ENCODE measurements around the gene GRM1. TPM values are rescaled to one million over a fixed set of nuclear protein-coding genes. Genes with fewer than 3 reads are reported as not detected.

The GRM1 gene
- total RNA-seq, 1 donor from 2014 or later: under 0.01 TPM

GRCh38 chr6:146297815-146298214 is 269.0 kb downstream of the GRM1 start:
- Histone ChIP-seq H3K4me3 (ENCODE audit: low read depth, low read length) (no peak overlapping the region), H3K27me3 (ENCODE audit: control insufficient read depth, insufficient read depth, low read length) (no peaks in the 10 kb centered on the region), H3K36me3 (ENCODE audit: control insufficient read depth, insufficient read depth, low read length) (no peaks in the 10 kb centered on the region)
- no peak for DNase-seq (ENCODE audit: low read depth)
- TF ChIP-seq CTCF (IDR thresholded peaks at IDR 0.05; ENCODE audit: insufficient read depth, low read length, poor library complexity, severe bottlenecking): no peak

- TF ChIP-seq CTCF (IDR thresholded peaks at IDR 0.05; ENCODE audit: insufficient read depth, low read length, poor library complexity, severe bottlenecking): no peak
- Histone ChIP-seq H3K4me3 (ENCODE audit: low read depth, low read length) (no peak overlapping the region), H3K36me3 (ENCODE audit: control insufficient read depth, insufficient read depth, low read length) (no peaks in the 10 kb centered on the region), H3K27me3 (ENCODE audit: control insufficient read depth, insufficient read depth, low read length) (no peaks in the 10 kb centered on the region)
- no peak for DNase-seq (ENCODE audit: low read depth)
Measured at GRCh38 chr6:146300521-146300920, 271.7 kb downstream of the GRM1 start.

GRCh38 chr6:146301764-146302163 is 272.9 kb downstream of the GRM1 start:
- Histone ChIP-seq H3K27me3 (ENCODE audit: control insufficient read depth, insufficient read depth, low read length) (no peaks in the 10 kb centered on the region), H3K4me3 (ENCODE audit: low read depth, low read length) (no peak overlapping the region), H3K36me3 (ENCODE audit: control insufficient read depth, insufficient read depth, low read length) (no peaks in the 10 kb centered on the region)
- DNase-seq (ENCODE audit: low read depth): no peak
- TF ChIP-seq CTCF (IDR thresholded peaks at IDR 0.05; ENCODE audit: insufficient read depth, low read length, poor library complexity, severe bottlenecking): no peak

GRCh38 chr6:146302994-146303393 is 274.1 kb downstream of the GRM1 start:
- H3K27me3 ChIP-seq (ENCODE audit: control insufficient read depth, insufficient read depth, low read length): no peaks in the 10 kb centered on the region
- no peak overlapping the region for H3K4me3 ChIP-seq (ENCODE audit: low read depth, low read length)
- DNase-seq (ENCODE audit: low read depth): no peak
- no peaks in the 10 kb centered on the region for H3K36me3 ChIP-seq (ENCODE audit: control insufficient read depth, insufficient read depth, low read length)
- no peak for TF ChIP-seq CTCF (IDR thresholded peaks at IDR 0.05; ENCODE audit: insufficient read depth, low read length, poor library complexity, severe bottlenecking)

- TF ChIP-seq CTCF (IDR thresholded peaks at IDR 0.05; ENCODE audit: insufficient read depth, low read length, poor library complexity, severe bottlenecking): no peak
Measured at GRCh38 chr6:146304181-146304580, 275.3 kb downstream of the GRM1 start.

GRCh38 chr6:146305092-146305491 is 276.2 kb downstream of the GRM1 start:
- DNase-seq (ENCODE audit: low read depth): no peak
- no peaks in the 10 kb centered on the region for H3K27me3 ChIP-seq (ENCODE audit: control insufficient read depth, insufficient read depth, low read length)
- TF ChIP-seq CTCF (IDR thresholded peaks at IDR 0.05; ENCODE audit: insufficient read depth, low read length, poor library complexity, severe bottlenecking): no peak
- no peaks in the 10 kb centered on the region for H3K36me3 ChIP-seq (ENCODE audit: control insufficient read depth, insufficient read depth, low read length)
- no peak overlapping the region for H3K4me3 ChIP-seq (ENCODE audit: low read depth, low read length)

More at GRCh38 chr6:146304181-146304580, 275.3 kb downstream of the GRM1 start:
- Histone ChIP-seq H3K4me3 (ENCODE audit: low read depth, low read length) (no peak overlapping the region), H3K27me3 (ENCODE audit: control insufficient read depth, insufficient read depth, low read length) (no peaks in the 10 kb centered on the region), H3K36me3 (ENCODE audit: control insufficient read depth, insufficient read depth, low read length) (no peaks in the 10 kb centered on the region)
- DNase-seq (ENCODE audit: low read depth): no peak

Data from kidney epithelial cell (primary cell).